Measurements from ENCODE around the gene DUSP1. TPM values are rescaled to one million over a fixed set of nuclear protein-coding genes. Genes with fewer than 3 reads are reported as not detected.

DUSP1 gene
- total and polyA plus RNA-seq, 2 of the 13 experiments (the other 11 are each of a cell fraction or from before 2014, with no cell fraction given): 27.1 to 55.5 TPM

DNA sequence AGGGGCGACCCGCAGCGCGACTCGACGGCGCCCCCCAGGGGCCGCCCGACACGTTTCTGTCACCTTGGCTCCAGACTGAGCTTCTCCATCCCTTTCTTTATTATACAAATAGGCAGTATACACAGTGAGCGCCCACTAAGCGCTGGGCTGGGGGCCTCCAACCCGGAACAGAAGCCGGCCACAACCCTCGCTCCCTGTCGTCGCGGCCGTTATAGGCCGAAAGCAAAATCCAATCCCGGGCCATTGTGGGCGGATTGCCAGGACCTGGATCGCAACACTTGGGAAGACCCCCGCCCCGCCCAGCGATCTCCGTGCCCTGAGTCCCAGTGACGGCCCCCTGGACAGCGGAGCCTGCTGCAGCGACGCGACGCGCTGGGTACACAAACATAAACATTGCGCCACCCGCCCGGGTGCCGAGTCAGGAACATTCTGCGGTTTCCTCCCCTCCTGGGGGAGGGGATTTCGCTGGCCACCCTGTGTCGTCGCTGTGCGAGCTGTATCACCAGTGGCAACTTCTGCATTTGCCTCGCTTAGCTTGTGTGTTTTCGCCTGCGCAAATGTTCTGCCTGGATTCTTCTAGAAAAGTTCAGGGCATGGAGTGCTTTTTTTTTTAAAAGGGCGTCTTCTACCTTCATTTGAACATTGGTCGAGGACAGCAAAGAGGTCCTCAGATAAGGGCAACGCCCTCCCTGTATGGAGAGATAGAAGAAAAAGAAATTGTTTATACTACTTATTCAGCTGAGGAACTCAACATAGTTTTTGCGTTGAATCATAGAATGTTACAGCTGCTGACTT is 1.3 kb upstream of the DUSP1 start (continued):
- TF ChIP-seq HES4 (CRISPR knock-in tag; IDR thresholded peaks at IDR 0.05; ENCODE audit: borderline replicate concordance) (peak; percentile 68; the same call in 1 of the 2 replicates), RXRB (CRISPR knock-in tag; IDR thresholded peaks at IDR 0.05; ENCODE audit: borderline replicate concordance) (peak; percentile 92), ZFP37 (CRISPR knock-in tag; IDR thresholded peaks at IDR 0.05; ENCODE audit: borderline replicate concordance) (peak; percentile 90; the same call in 1 of the 2 replicates), SP2 (CRISPR knock-in tag; IDR thresholded peaks at IDR 0.05) (no peak), ZNF451 (CRISPR knock-in tag; IDR thresholded peaks at IDR 0.05) (no peak), ZNF282 (IDR thresholded peaks at IDR 0.05; ENCODE audit: partially characterized antibody) (no peak), ZNF577 (CRISPR knock-in tag; IDR thresholded peaks at IDR 0.05; ENCODE audit: borderline replicate concordance, low read depth) (no peak), SP5 (CRISPR knock-in tag; IDR thresholded peaks at IDR 0.05; ENCODE audit: borderline replicate concordance, low read depth) (peak; percentile 91), FOXO1 (CRISPR knock-in tag; IDR thresholded peaks at IDR 0.05) (peak; percentile 92), SMAD3 (CRISPR knock-in tag; IDR thresholded peaks at IDR 0.05) (peak; percentile 98), ZNF468 (CRISPR knock-in tag; IDR thresholded peaks at IDR 0.05) (no peak), NFE2L1 (CRISPR knock-in tag; IDR thresholded peaks at IDR 0.05; ENCODE audit: borderline replicate concordance) (no peak), JUNB (CRISPR knock-in tag; IDR thresholded peaks at IDR 0.05; ENCODE audit: borderline replicate concordance) (no peak; the same call in 1 of the 2 replicates), KDM5A (IDR thresholded peaks at IDR 0.05; ENCODE audit: borderline replicate concordance, low read length) (no peak), KLF9 (CRISPR knock-in tag; IDR thresholded peaks at IDR 0.05; ENCODE audit: low read depth) (0 out of 2 replicates have a peak, but pooled peaks have one; percentile 71), ATAD3A (CRISPR knock-in tag; IDR thresholded peaks at IDR 0.05) (no peak), TAF15 (IDR thresholded peaks at IDR 0.05; ENCODE audit: low read depth, low read length, poor library complexity, severe bottlenecking) (peak; percentile 57), MEIS1 (CRISPR knock-in tag; IDR thresholded peaks at IDR 0.05; ENCODE audit: borderline replicate concordance) (peak; percentile 85), ZNF207 (IDR thresholded peaks at IDR 0.05; ENCODE audit: borderline replicate concordance) (no peak)
- TF ChIP-seq, protein P1, sequence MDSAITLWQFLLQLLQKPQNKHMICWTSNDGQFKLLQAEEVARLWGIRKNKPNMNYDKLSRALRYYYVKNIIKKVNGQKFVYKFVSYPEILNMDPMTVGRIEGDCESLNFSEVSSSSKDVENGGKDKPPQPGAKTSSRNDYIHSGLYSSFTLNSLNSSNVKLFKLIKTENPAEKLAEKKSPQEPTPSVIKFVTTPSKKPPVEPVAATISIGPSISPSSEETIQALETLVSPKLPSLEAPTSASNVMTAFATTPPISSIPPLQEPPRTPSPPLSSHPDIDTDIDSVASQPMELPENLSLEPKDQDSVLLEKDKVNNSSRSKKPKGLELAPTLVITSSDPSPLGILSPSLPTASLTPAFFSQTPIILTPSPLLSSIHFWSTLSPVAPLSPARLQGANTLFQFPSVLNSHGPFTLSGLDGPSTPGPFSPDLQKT (CRISPR knock-in tag; IDR thresholded peaks at IDR 0.05; ENCODE audit: borderline replicate concordance): no peak
- TF ChIP-seq, protein P2, sequence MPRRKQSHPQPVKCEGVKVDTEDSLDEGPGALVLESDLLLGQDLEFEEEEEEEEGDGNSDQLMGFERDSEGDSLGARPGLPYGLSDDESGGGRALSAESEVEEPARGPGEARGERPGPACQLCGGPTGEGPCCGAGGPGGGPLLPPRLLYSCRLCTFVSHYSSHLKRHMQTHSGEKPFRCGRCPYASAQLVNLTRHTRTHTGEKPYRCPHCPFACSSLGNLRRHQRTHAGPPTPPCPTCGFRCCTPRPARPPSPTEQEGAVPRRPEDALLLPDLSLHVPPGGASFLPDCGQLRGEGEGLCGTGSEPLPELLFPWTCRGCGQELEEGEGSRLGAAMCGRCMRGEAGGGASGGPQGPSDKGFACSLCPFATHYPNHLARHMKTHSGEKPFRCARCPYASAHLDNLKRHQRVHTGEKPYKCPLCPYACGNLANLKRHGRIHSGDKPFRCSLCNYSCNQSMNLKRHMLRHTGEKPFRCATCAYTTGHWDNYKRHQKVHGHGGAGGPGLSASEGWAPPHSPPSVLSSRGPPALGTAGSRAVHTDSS (CRISPR knock-in tag; conservative IDR thresholded peaks at IDR 0.05): no peak
- TF ChIP-seq, protein P3, sequence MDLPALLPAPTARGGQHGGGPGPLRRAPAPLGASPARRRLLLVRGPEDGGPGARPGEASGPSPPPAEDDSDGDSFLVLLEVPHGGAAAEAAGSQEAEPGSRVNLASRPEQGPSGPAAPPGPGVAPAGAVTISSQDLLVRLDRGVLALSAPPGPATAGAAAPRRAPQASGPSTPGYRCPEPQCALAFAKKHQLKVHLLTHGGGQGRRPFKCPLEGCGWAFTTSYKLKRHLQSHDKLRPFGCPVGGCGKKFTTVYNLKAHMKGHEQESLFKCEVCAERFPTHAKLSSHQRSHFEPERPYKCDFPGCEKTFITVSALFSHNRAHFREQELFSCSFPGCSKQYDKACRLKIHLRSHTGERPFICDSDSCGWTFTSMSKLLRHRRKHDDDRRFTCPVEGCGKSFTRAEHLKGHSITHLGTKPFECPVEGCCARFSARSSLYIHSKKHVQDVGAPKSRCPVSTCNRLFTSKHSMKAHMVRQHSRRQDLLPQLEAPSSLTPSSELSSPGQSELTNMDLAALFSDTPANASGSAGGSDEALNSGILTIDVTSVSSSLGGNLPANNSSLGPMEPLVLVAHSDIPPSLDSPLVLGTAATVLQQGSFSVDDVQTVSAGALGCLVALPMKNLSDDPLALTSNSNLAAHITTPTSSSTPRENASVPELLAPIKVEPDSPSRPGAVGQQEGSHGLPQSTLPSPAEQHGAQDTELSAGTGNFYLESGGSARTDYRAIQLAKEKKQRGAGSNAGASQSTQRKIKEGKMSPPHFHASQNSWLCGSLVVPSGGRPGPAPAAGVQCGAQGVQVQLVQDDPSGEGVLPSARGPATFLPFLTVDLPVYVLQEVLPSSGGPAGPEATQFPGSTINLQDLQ (CRISPR knock-in tag; IDR thresholded peaks at IDR 0.05): no peak
- TF ChIP-seq, protein P4, sequence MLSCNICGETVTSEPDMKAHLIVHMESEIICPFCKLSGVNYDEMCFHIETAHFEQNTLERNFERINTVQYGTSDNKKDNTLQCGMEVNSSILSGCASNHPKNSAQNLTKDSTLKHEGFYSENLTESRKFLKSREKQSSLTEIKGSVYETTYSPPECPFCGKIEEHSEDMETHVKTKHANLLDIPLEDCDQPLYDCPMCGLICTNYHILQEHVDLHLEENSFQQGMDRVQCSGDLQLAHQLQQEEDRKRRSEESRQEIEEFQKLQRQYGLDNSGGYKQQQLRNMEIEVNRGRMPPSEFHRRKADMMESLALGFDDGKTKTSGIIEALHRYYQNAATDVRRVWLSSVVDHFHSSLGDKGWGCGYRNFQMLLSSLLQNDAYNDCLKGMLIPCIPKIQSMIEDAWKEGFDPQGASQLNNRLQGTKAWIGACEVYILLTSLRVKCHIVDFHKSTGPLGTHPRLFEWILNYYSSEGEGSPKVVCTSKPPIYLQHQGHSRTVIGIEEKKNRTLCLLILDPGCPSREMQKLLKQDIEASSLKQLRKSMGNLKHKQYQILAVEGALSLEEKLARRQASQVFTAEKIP (CRISPR knock-in tag; IDR thresholded peaks at IDR 0.05; ENCODE audit: borderline replicate concordance): no peak
